Measurements from ENCODE around the gene SLC25A5.
A peak's percentile ranks its signal among the peaks of the same experiment; 100 is the strongest.

Gene SLC25A5

GRCh38 chrX:119505945-119506344 is 37.7 kb downstream of the SLC25A5 start:
- no peak for DNase-seq (ENCODE audit: low read depth in 3 of 3)

- DNase-seq (ENCODE audit: low read depth in 3 of 3): no peak
These were observed 39.0 kb downstream of the SLC25A5 start for GRCh38 chrX:119507206-119507605.

GRCh38 chrX:119512146-119512800 is 44.0 kb downstream of the SLC25A5 start:
- no peak for DNase-seq (ENCODE audit: low read depth in 3 of 3)

GRCh38 chrX:119516157-119516702 is 48.0 kb downstream of the SLC25A5 start:
- peak in 1 of 3 donors; percentile 7 for DNase-seq (ENCODE audit: low read depth in 3 of 3)

GRCh38 chrX:119518371-119518770 is 50.1 kb downstream of the SLC25A5 start:
- no peak for DNase-seq (ENCODE audit: low read depth in 3 of 3)

Data from stimulated activated CD4-positive, alpha-beta T cell treated with anti-CD3 and anti-CD28 coated beads, TNF-alpha, amount 100 ng/mL, for 48 hours (primary cell).